Measurements from ENCODE around the gene MAP7. TPM values are rescaled to one million over a fixed set of nuclear protein-coding genes. Genes with fewer than 3 reads are reported as not detected.

The MAP7 gene
- total and polyA plus RNA-seq, 11 donors: 0.86 to 3.2 (median 2.1) TPM

- no peak for DNase-seq
- intact Hi-C loops (cut with DNase I): no loop called here
- no peak overlapping the region for H3K27ac ChIP-seq
- H3K4me1 ChIP-seq: no peaks in the 10 kb centered on the region
- H3K36me3 ChIP-seq: no peaks in the 10 kb centered on the region
- H3K27me3 ChIP-seq: no peaks in the 10 kb centered on the region
- 88 to 100% (median 94%) methylated on average over 2 of the region's 2 CpGs for WGBS, 4 donors
- TF ChIP-seq CTCF (IDR thresholded peaks at IDR 0.05): no peak
- no peak for TF ChIP-seq POLR2A (IDR thresholded peaks at IDR 0.05)
- no peak for ATAC-seq
- peaks cover 0 to 9% (median under 1%) of the 10 kb centered on the region in 12 donors for H3K9me3 ChIP-seq
- no peak overlapping the region for H3K4me3 ChIP-seq
Measured at GRCh38 chr6:136446145-136446544, 104.1 kb downstream of the MAP7 start.

- ATAC-seq (no peak), DNase-seq (no peak)
- intact Hi-C loops (cut with DNase I): no loop called here
- Histone ChIP-seq H3K4me1 (no peaks in the 10 kb centered on the region), H3K27ac (no peak overlapping the region), H3K27me3 (no peaks in the 10 kb centered on the region), H3K4me3 (no peak overlapping the region), H3K9me3 (no peaks in the 10 kb centered on the region), H3K36me3 (no peaks in the 10 kb centered on the region)
- TF ChIP-seq CTCF (IDR thresholded peaks at IDR 0.05): no peak
- no peak for TF ChIP-seq POLR2A (IDR thresholded peaks at IDR 0.05)
- WGBS, 4 donors: 38 to 73% (median 53%) methylated on average over 3 of the region's 3 CpGs
Measured at GRCh38 chr6:136445063-136445462, 105.2 kb downstream of the MAP7 start.

GRCh38 chr6:136440203-136440602, 110.0 kb downstream of the MAP7 start:
- WGBS, 4 donors: 79 to 87% (median 83%) methylated on average over 2 of the region's 2 CpGs
- TF ChIP-seq CTCF (IDR thresholded peaks at IDR 0.05): no peak
- TF ChIP-seq POLR2A (IDR thresholded peaks at IDR 0.05): no peak
- Histone ChIP-seq H3K4me1 (no peaks in the 10 kb centered on the region), H3K4me3 (no peak overlapping the region), H3K36me3 (no peaks in the 10 kb centered on the region), H3K27ac (no peak overlapping the region), H3K9me3 (no peaks in the 10 kb centered on the region), H3K27me3 (no peaks in the 10 kb centered on the region)
- no peak for ATAC-seq
- intact Hi-C loops (cut with DNase I): no loop called here
- no peak for DNase-seq

GRCh38 chr6:136439514-136440190, 110.6 kb downstream of the MAP7 start:
- Histone ChIP-seq H3K36me3 (no peaks in the 10 kb centered on the region), H3K9me3 (no peaks in the 10 kb centered on the region), H3K27ac (no peak overlapping the region), H3K4me3 (no peak overlapping the region), H3K4me1 (no peaks in the 10 kb centered on the region), H3K27me3 (no peaks in the 10 kb centered on the region)
- intact Hi-C loops (cut with DNase I): no loop called here
- 92 to 93% (median 93%) methylated on average over 9 of the region's 9 CpGs for WGBS, 4 donors
- DNase-seq (no peak), ATAC-seq (no peak)
- TF ChIP-seq CTCF (IDR thresholded peaks at IDR 0.05) (no peak), POLR2A (IDR thresholded peaks at IDR 0.05) (no peak)

Measured in heart left ventricle (tissue), 16 donors.